ENCODE data around the gene GRID2IP. TPM values are rescaled to one million over a fixed set of nuclear protein-coding genes. Genes with fewer than 3 reads are reported as not detected.

The GRID2IP gene
- total and polyA plus RNA-seq, 2 of the 13 experiments (the other 11 are each of a cell fraction or from before 2014, with no cell fraction given), result 0.03 TPM; not detected in 1

GRCh38 chr7:6563936-6564770 is 12.9 kb upstream of the GRID2IP start (continued):
- no peak for TF ChIP-seq TRIM24 (CRISPR knock-in tag; IDR thresholded peaks at IDR 0.05)
- TF ChIP-seq ZFP41 (CRISPR knock-in tag; IDR thresholded peaks at IDR 0.05; ENCODE audit: borderline replicate concordance), result no peak
- TF ChIP-seq GPBP1L1 (CRISPR knock-in tag; IDR thresholded peaks at IDR 0.05), result no peak
- no peak for TF ChIP-seq ZNF761 (CRISPR knock-in tag; conservative IDR thresholded peaks at IDR 0.05)
- no peak for TF ChIP-seq ZNF317 (CRISPR knock-in tag; IDR thresholded peaks at IDR 0.05)
- TF ChIP-seq ZNF460 (CRISPR knock-in tag; IDR thresholded peaks at IDR 0.05; ENCODE audit: borderline replicate concordance), result no peak
- TF ChIP-seq KAT7 (CRISPR knock-in tag; IDR thresholded peaks at IDR 0.05; ENCODE audit: borderline replicate concordance), result no peak
- TF ChIP-seq PRMT3 (CRISPR knock-in tag; IDR thresholded peaks at IDR 0.05; ENCODE audit: borderline replicate concordance, low read depth), result no peak

DNA sequence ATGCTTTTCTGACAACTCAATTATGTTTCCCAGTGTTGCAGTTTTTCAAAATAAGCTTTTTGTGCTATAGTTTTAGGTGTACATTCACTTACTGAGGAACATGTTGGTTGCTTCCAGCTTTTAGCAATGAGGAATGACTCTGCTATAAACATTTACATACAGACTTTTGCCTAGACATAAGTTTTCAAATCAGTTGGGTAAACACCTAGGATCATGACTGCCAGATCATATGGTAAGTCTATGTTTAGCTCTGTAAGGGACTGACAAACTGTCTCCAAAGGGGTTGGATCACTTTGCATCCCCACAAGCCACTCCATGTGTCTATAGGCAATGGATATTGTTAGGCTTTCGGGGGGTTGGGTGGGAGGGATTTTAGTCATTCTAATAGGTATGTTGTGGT is 10.8 kb upstream of the GRID2IP start:
- H3K4me2 ChIP-seq (ENCODE audit: low read depth, low read length), result no peak overlapping the region
- FAIRE-seq (no peak), DNase-seq (ENCODE audit: low spot score) (no peak), ATAC-seq (no peak)
- H2AFZ ChIP-seq (ENCODE audit: low read length), result no peak overlapping the region
- POLR2A ChIA-PET, result no interaction called here
- no peaks in the 10 kb centered on the region for H3K9me3 ChIP-seq (ENCODE audit: low read length)
- no peaks in the 10 kb centered on the region for H3K79me2 ChIP-seq (ENCODE audit: insufficient read depth, low read length)
- H3K9ac ChIP-seq (ENCODE audit: insufficient read depth, low read depth, low read length), result no peak overlapping the region
- no peaks in the 10 kb centered on the region for H4K20me1 ChIP-seq (ENCODE audit: insufficient read depth, low read length)
- no peak overlapping the region for H3K4me3 ChIP-seq (replicated peaks in 1 of 3; ENCODE audit: insufficient read depth in 1 of 3, low read depth in 2 of 3, low read length in 3 of 3)
- 48% methylated on average over 1 of the region's 1 CpG for WGBS (ENCODE audit: low lambda C conversion rate)
- CTCF ChIA-PET (ENCODE audit: low intra/inter-chr PET ratio, low total read pairs), result no interaction called here
- no peak overlapping the region for H3K27ac ChIP-seq (ENCODE audit: extremely low read length, insufficient read depth, low read length)
- no TSS peak for BruUV-seq (replicated peaks)
- intact Hi-C loops (cut with micrococcal nuclease; ENCODE audit: unreplicated experiment), result no loop called here
- H3K27me3 ChIP-seq (ENCODE audit: control insufficient read depth in 1 of 2, insufficient read depth in 2 of 2, low read length in 2 of 2), result no peaks in the 10 kb centered on the region
- no peaks in the 10 kb centered on the region for H3K36me3 ChIP-seq (replicated peaks in 1 of 2; ENCODE audit: control insufficient read depth in 1 of 2, insufficient read depth in 2 of 2, low read length in 2 of 2)
- peaks cover 23% of the 10 kb centered on the region for H3K4me1 ChIP-seq (ENCODE audit: insufficient read depth, low read length)
- in situ Hi-C loops (cut with HindIII; ENCODE audit: extremely low pct_ligation_motif_present, low pct_unique_long_range_greater_than_20kb), result no loop called here
- TF ChIP-seq THAP7 (CRISPR knock-in tag; IDR thresholded peaks at IDR 0.05) (no peak), KDM5A (IDR thresholded peaks at IDR 0.05; ENCODE audit: borderline replicate concordance, low read length) (no peak), MTF2 (CRISPR knock-in tag; IDR thresholded peaks at IDR 0.05; ENCODE audit: borderline replicate concordance) (no peak), JDP2 (CRISPR knock-in tag; IDR thresholded peaks at IDR 0.05; ENCODE audit: borderline replicate concordance) (no peak), ZNF562 (CRISPR knock-in tag; IDR thresholded peaks at IDR 0.05; ENCODE audit: borderline replicate concordance) (no peak), ZNF251 (CRISPR knock-in tag; IDR thresholded peaks at IDR 0.05) (no peak), ATM (IDR thresholded peaks at IDR 0.05; ENCODE audit: borderline replicate concordance) (no peak), HNRNPH1 (optimal IDR thresholded peaks at IDR 0.05; ENCODE audit: low read depth, low read length) (no peak), REST (IDR thresholded peaks at IDR 0.05; ENCODE audit: borderline replicate concordance in 1 of 2, low read depth in 1 of 2, low read length in 2 of 2) (no peak), MEIS2 (CRISPR knock-in tag; IDR thresholded peaks at IDR 0.05) (no peak)
